HG02840 (cell line): ENCODE measurements around the gene RGS18.
"Not testable (repeated sequence)": the region's sequence is repeated elsewhere in the genome, so short reads cannot be mapped to it uniquely, and the experiment has no call there.

Source experiments
- ATAC-seq: cut with Tn5 transposase; IDR thresholded peaks from one replicate; pipeline ENCODE4 v1.9.1; 2021; ENCODE audit warnings: mild to moderate bottlenecking, moderate library complexity, moderate number of reproducible peaks; ENCODE audit not compliant: unreplicated experiment, low FRiP score

Gene RGS18

GRCh38 chr1:192158181-192158580 is at the start of gene RGS18:
Gene RGS18, plus strand, starts transcription at chr1:192158462. Its CDS starts 176 bp downstream, at chr1:192158638.
- peak; percentile 84 for ATAC-seq

- no peak for ATAC-seq
These were observed 48.7 kb upstream of the RGS18 start for GRCh38 chr1:192109576-192109975.

GRCh38 chr1:192115000-192115399 is 43.3 kb upstream of the RGS18 start:
- no peak for ATAC-seq

GRCh38 chr1:192118881-192119405 is 39.3 kb upstream of the RGS18 start:
- ATAC-seq, result no peak

GRCh38 chr1:192119701-192120100 is 38.6 kb upstream of the RGS18 start:
- no peak for ATAC-seq

- ATAC-seq, result no peak
These were observed 35.6 kb upstream of the RGS18 start for GRCh38 chr1:192122668-192123067.

- ATAC-seq, result no peak
These were observed 35.0 kb upstream of the RGS18 start for GRCh38 chr1:192123212-192123611.

- no peak for ATAC-seq
These were observed 32.1 kb upstream of the RGS18 start for GRCh38 chr1:192126030-192126619.

GRCh38 chr1:192130175-192130574 is 28.1 kb upstream of the RGS18 start:
- no peak for ATAC-seq

- ATAC-seq, result not testable (repeated sequence)
These were observed 27.4 kb upstream of the RGS18 start for GRCh38 chr1:192130865-192131264.

- no peak for ATAC-seq
These were observed 26.3 kb upstream of the RGS18 start for GRCh38 chr1:192131914-192132313.

GRCh38 chr1:192133350-192133926 is 24.8 kb upstream of the RGS18 start:
- no peak for ATAC-seq

GRCh38 chr1:192140382-192140781 is 17.9 kb upstream of the RGS18 start:
- no peak for ATAC-seq

GRCh38 chr1:192147221-192147620 is 11.0 kb upstream of the RGS18 start:
- ATAC-seq, result no peak

- no peak for ATAC-seq
These were observed 10.6 kb upstream of the RGS18 start for GRCh38 chr1:192147696-192148095.

GRCh38 chr1:192151176-192151575 is 7.1 kb upstream of the RGS18 start:
- no peak for ATAC-seq

GRCh38 chr1:192153276-192153675 is 5.0 kb upstream of the RGS18 start:
- ATAC-seq, result no peak

GRCh38 chr1:192157067-192157466 is 1.2 kb upstream of the RGS18 start:
- no peak for ATAC-seq

- ATAC-seq, result no peak
These were observed 752 bp downstream of the RGS18 start for GRCh38 chr1:192159014-192159413.

- no peak for ATAC-seq
These were observed 1.5 kb downstream of the RGS18 start for GRCh38 chr1:192159781-192160180.

GRCh38 chr1:192160196-192160595 is 1.9 kb downstream of the RGS18 start:
- no peak for ATAC-seq

- no peak for ATAC-seq
These were observed 3.7 kb downstream of the RGS18 start for GRCh38 chr1:192161976-192162375.
